SU-DHL-6 (cell line): ENCODE results near the gene MICAL2.

Source experiments
- H2AFZ ChIP-seq: fragments of 200-600 bp; sonication (generic); 2 replicates; pipeline ENCODE4 v1.6.1; 2014; ENCODE audit warnings: low read depth, mild to moderate bottlenecking, moderate library complexity, mixed read lengths, antibody characterized with exemption, low read length; ENCODE audit not compliant: severe bottlenecking
- H3F3A ChIP-seq: fragments of 200-600 bp; shearing (Covaris generic); 2 replicates; pipeline ENCODE4 v1.6.0; 2016; ENCODE audit warnings: antibody characterized with exemption, mild to moderate bottlenecking; ENCODE audit not compliant: insufficient read depth
- H3K27ac ChIP-seq: fragments of 200-600 bp; sonication (generic); 2 replicates; pipeline ENCODE4 v1.5.1; 2016; ENCODE audit warnings: low read depth, mild to moderate bottlenecking, low read length, moderate library complexity, mixed read lengths
- H3K27me3 ChIP-seq: fragments of 200-600 bp; sonication (generic), shearing (Covaris generic); 2 replicates; pipeline ENCODE4 v1.6.0; 2014; ENCODE audit warnings: mild to moderate bottlenecking, low read length
- H3K36me3 ChIP-seq: fragments of 200-600 bp; sonication (generic); 2 replicates; pipeline ENCODE4 v1.6.1; 2014; ENCODE audit warnings: mild to moderate bottlenecking, low read length, mixed read lengths
- H3K4me2 ChIP-seq: fragments of 300-600, 200-600 bp; shearing (Covaris generic), sonication (generic); 2 replicates; pipeline ENCODE4 v1.6.0; 2014; ENCODE audit warnings: low read length, low read depth, mild to moderate bottlenecking; ENCODE audit not compliant: poor library complexity, severe bottlenecking
- H3K4me3 ChIP-seq: fragments of 200-600 bp; sonication (generic); 2 replicates; pipeline ENCODE4 v1.5.1; 2014; ENCODE audit warnings: antibody characterized with exemption, low read length, mild to moderate bottlenecking, mixed read lengths; ENCODE audit not compliant: insufficient read depth, poor library complexity, severe bottlenecking
- H3K79me2 ChIP-seq: fragments of 200-600 bp; sonication (generic); 2 replicates; pipeline ENCODE4 v1.6.1; 2014; ENCODE audit warnings: mild to moderate bottlenecking, low read length, moderate library complexity; ENCODE audit not compliant: insufficient read depth
- H3K9ac ChIP-seq: fragments of 200-600 bp; sonication (generic); 2 replicates; pipeline ENCODE4 v1.7.0; 2014; ENCODE audit warnings: mild to moderate bottlenecking, low read length
- H3K9me2 ChIP-seq: fragments of 200-600 bp; sonication (generic); replicated peaks from 2 replicates; pipeline ENCODE4 v1.6.1; 2014; ENCODE audit warnings: low read length; ENCODE audit not compliant: insufficient read depth
- H3K9me3 ChIP-seq: fragments of 200-600 bp; sonication (generic); 2 replicates; pipeline ENCODE4 v1.6.1; 2014; ENCODE audit warnings: low read length, mixed read lengths; ENCODE audit not compliant: insufficient read depth
- H4K20me1 ChIP-seq: fragments of 200-600 bp; sonication (generic); 2 replicates; pipeline ENCODE4 v1.6.1; 2014; ENCODE audit warnings: low read depth, mild to moderate bottlenecking, antibody characterized with exemption, low read length, moderate library complexity, mixed read lengths
- CTCF ChIP-seq: fragments of 200-600 bp; sonication (generic); IDR thresholded peaks from one replicate; pipeline ENCODE4 v1.5.1; 2017; ENCODE audit warnings: antibody characterized with exemption, mild to moderate bottlenecking, low read length, moderate library complexity; ENCODE audit not compliant: insufficient read depth, poor library complexity, severe bottlenecking
- EZH2phosphoT487 ChIP-seq: fragments of 200-600 bp; sonication (generic), shearing (Covaris generic); conservative IDR thresholded peaks from 2 replicates; pipeline ENCODE4 v1.6.1; 2018; ENCODE audit warnings: mild to moderate bottlenecking, antibody characterized with exemption, low read length, moderate library complexity, mixed read lengths

Gene MICAL2

GRCh38 chr11:12233602-12233925 lies 123.2 kb downstream of the MICAL2 start:
- H3K79me2 ChIP-seq, result no peaks in the 10 kb centered on the region
- no peak overlapping the region for H3K27ac ChIP-seq
- H3K27me3 ChIP-seq, result no peaks in the 10 kb centered on the region
- H3K9ac ChIP-seq, result no peak overlapping the region
- no peaks in the 10 kb centered on the region for H4K20me1 ChIP-seq
- no peak overlapping the region for H3K4me3 ChIP-seq
- H2AFZ ChIP-seq, result no peak overlapping the region
- H3K36me3 ChIP-seq, result no peaks in the 10 kb centered on the region
- H3K4me2 ChIP-seq, result no peak overlapping the region
- H3K9me2 ChIP-seq, result no peaks in the 10 kb centered on the region
- H3K9me3 ChIP-seq, result no peaks in the 10 kb centered on the region
- TF ChIP-seq EZH2phosphoT487, result no peak
- no peak for TF ChIP-seq CTCF
- H3F3A ChIP-seq, result no peaks in the 10 kb centered on the region

- Histone ChIP-seq H2AFZ (no peak overlapping the region), H3K79me2 (no peaks in the 10 kb centered on the region), H3K4me3 (no peak overlapping the region), H3K27me3 (no peaks in the 10 kb centered on the region), H3K4me2 (no peak overlapping the region), H3K9me3 (no peaks in the 10 kb centered on the region), H3K9ac (no peak overlapping the region), H3K27ac (no peak overlapping the region), H3K9me2 (no peaks in the 10 kb centered on the region), H3K36me3 (no peaks in the 10 kb centered on the region), H3F3A (no peaks in the 10 kb centered on the region), H4K20me1 (no peaks in the 10 kb centered on the region)
- TF ChIP-seq CTCF (no peak), EZH2phosphoT487 (no peak)
Measured at GRCh38 chr11:12234221-12234620, 123.8 kb downstream of the MICAL2 start.

GRCh38 chr11:12235080-12235479 lies 124.7 kb downstream of the MICAL2 start:
- H4K20me1 ChIP-seq, result no peaks in the 10 kb centered on the region
- H3K79me2 ChIP-seq, result no peaks in the 10 kb centered on the region
- no peak overlapping the region for H3K4me3 ChIP-seq
- H3K9me2 ChIP-seq, result no peaks in the 10 kb centered on the region
- no peaks in the 10 kb centered on the region for H3K36me3 ChIP-seq
- no peaks in the 10 kb centered on the region for H3K27me3 ChIP-seq
- H2AFZ ChIP-seq, result no peak overlapping the region
- no peak for TF ChIP-seq EZH2phosphoT487
- no peak for TF ChIP-seq CTCF
- no peak overlapping the region for H3K27ac ChIP-seq
- H3K4me2 ChIP-seq, result no peak overlapping the region
- no peaks in the 10 kb centered on the region for H3K9me3 ChIP-seq
- H3F3A ChIP-seq, result no peaks in the 10 kb centered on the region
- H3K9ac ChIP-seq, result no peak overlapping the region

- Histone ChIP-seq H3K4me2 (no peak overlapping the region), H3K36me3 (no peaks in the 10 kb centered on the region), H3F3A (no peaks in the 10 kb centered on the region), H3K9me3 (no peaks in the 10 kb centered on the region), H3K9me2 (no peaks in the 10 kb centered on the region), H3K27ac (no peak overlapping the region), H3K79me2 (no peaks in the 10 kb centered on the region), H3K4me3 (no peak overlapping the region), H2AFZ (no peak overlapping the region), H3K27me3 (no peaks in the 10 kb centered on the region), H3K9ac (no peak overlapping the region), H4K20me1 (no peaks in the 10 kb centered on the region)
- no peak for TF ChIP-seq EZH2phosphoT487
- TF ChIP-seq CTCF, result no peak
Measured at GRCh38 chr11:12235553-12235946, 125.2 kb downstream of the MICAL2 start.
